IMR-90 (cell line): ENCODE data around the gene SLC22A2. TPM values are rescaled to one million over a fixed set of nuclear protein-coding genes. Genes with fewer than 3 reads are reported as not detected.

Experiments used
- ATAC-seq: fragments of 200-7000 bp; cut with Tn5 transposase; 2 replicates; pipeline ENCODE4 v1.9.1; 2020; ENCODE audit warnings: low read depth, mild to moderate bottlenecking, moderate library complexity
- BruUV-seq: library from RNA; stranded (reverse); fragments of 400-500 nt; replicated peaks from 2 replicates; lab custom pipeline; 2021; lab: Mats Ljungman, UMichigan
- CTCF ChIA-PET: fragments of 300-600 bp; formaldehyde crosslinking; extraction: SDS; loops from one replicate; lab custom pipeline; 2021; ENCODE audit warnings: antibody characterized with exemption; lab: Yijun Ruan, JAX
- POLR2A ChIA-PET: fragments of 300-600 bp; sonication (Branson Sonifier 250); formaldehyde crosslinking; loops from one replicate; lab custom pipeline; 2022; ENCODE audit warnings: antibody characterized with exemption; ENCODE audit not compliant: unreplicated experiment; lab: Charles Lee
- DNase-seq: peaks from one replicate; pipeline ENCODE4 v3.0.0; 2013
- H2AFZ ChIP-seq: replicated peaks from 2 replicates; pipeline ENCODE3; 2013; ENCODE audit warnings: low read length, mild to moderate bottlenecking; ENCODE audit not compliant: poor library complexity
- H2AK5ac ChIP-seq: 2 replicates; pipeline ENCODE4 v1.6.1; 2013; ENCODE audit warnings: low read depth, low read length, inconsistent platforms
- H2AK9ac ChIP-seq: replicated peaks from 2 replicates; pipeline ENCODE3; 2013; ENCODE audit warnings: mild to moderate bottlenecking, low read depth, low read length, moderate library complexity; ENCODE audit not compliant: poor library complexity
- H2BK120ac ChIP-seq: 2 replicates; pipeline ENCODE4 v1.6.1; 2013; ENCODE audit warnings: low read depth, low read length, inconsistent platforms
- H2BK15ac ChIP-seq: 3 replicates; pipeline ENCODE4 v1.6.1; 2013; ENCODE audit warnings: low read depth, low read length, inconsistent platforms
- H2BK20ac ChIP-seq: 2 replicates; pipeline ENCODE4 v1.6.1; 2013; ENCODE audit warnings: low read depth, mild to moderate bottlenecking, inconsistent platforms, low read length, moderate library complexity
- H2BK5ac ChIP-seq: 2 replicates; pipeline ENCODE4 v1.6.1; 2013; ENCODE audit warnings: mild to moderate bottlenecking, low read depth, low read length, inconsistent platforms; ENCODE audit not compliant: poor library complexity, severe bottlenecking
- H3K14ac ChIP-seq: replicated peaks from 2 replicates; pipeline ENCODE4 v1.6.1; 2013; ENCODE audit warnings: low read depth, low read length, inconsistent platforms
- H3K18ac ChIP-seq: 2 replicates; pipeline ENCODE4 v1.6.1; 2013; ENCODE audit warnings: low read depth, low read length, control low read depth
- H3K23ac ChIP-seq: 2 replicates; pipeline ENCODE4 v1.6.1; 2013; ENCODE audit warnings: low read depth, low read length, inconsistent platforms
- H3K27ac ChIP-seq: 2 replicates; pipeline ENCODE4 v1.5.1; 2013; ENCODE audit warnings: mild to moderate bottlenecking, control low read depth, low read length; ENCODE audit not compliant: insufficient read depth
- H3K27me3 ChIP-seq: 2 replicates; pipeline ENCODE4 v1.6.1; 2013; ENCODE audit warnings: low read length; ENCODE audit not compliant: control insufficient read depth, insufficient read depth
- H3K36me3 ChIP-seq: 2 replicates; pipeline ENCODE4 v1.6.1; 2013; ENCODE audit warnings: low read length, mixed read lengths; ENCODE audit not compliant: control insufficient read depth, insufficient read depth
- H3K4ac ChIP-seq: 2 replicates; pipeline ENCODE4 v1.6.1; 2013; ENCODE audit warnings: low read depth, low read length, inconsistent platforms
- H3K4me1 ChIP-seq: 2 replicates; pipeline ENCODE4 v1.6.1; 2013; ENCODE audit warnings: low read length, mixed read lengths; ENCODE audit not compliant: control insufficient read depth, insufficient read depth
- H3K4me2 ChIP-seq: 2 replicates; pipeline ENCODE4 v1.6.1; 2013; ENCODE audit warnings: low read depth, mild to moderate bottlenecking, control low read depth, low read length, moderate library complexity
- H3K4me3 ChIP-seq: 2 replicates; pipeline ENCODE4 v1.5.1; 2013; ENCODE audit warnings: low read depth, mild to moderate bottlenecking, control low read depth, low read length, moderate library complexity; ENCODE audit not compliant: insufficient read depth
- H3K56ac ChIP-seq: 2 replicates; pipeline ENCODE4 v1.6.1; 2013; ENCODE audit warnings: low read length, inconsistent platforms; ENCODE audit not compliant: insufficient read depth; ENCODE audit errors: extremely low read depth
- H3K79me1 ChIP-seq, 2 experiments: 2 replicates each; pipeline ENCODE4 v1.6.1; 2013; ENCODE audit warnings: low read length in 2 of 2, inconsistent platforms in 1 of 2, low read depth in 1 of 2
- H3K9ac ChIP-seq: 2 replicates; pipeline ENCODE4 v1.6.1; 2013; ENCODE audit warnings: low read depth, low read length, control low read depth
- H3K9me1 ChIP-seq: 2 replicates; pipeline ENCODE4 v1.6.1; 2013; ENCODE audit warnings: low read length, inconsistent platforms; ENCODE audit not compliant: insufficient read depth
- H3K9me3 ChIP-seq: 2 replicates; pipeline ENCODE4 v1.6.1; 2013; ENCODE audit warnings: low read length; ENCODE audit not compliant: control insufficient read depth, insufficient read depth
- H4K20me1 ChIP-seq: 2 replicates; pipeline ENCODE4 v1.6.1; 2013; ENCODE audit warnings: low read length, inconsistent platforms; ENCODE audit not compliant: insufficient read depth
- H4K5ac ChIP-seq: 2 replicates; pipeline ENCODE4 v1.6.1; 2013; ENCODE audit warnings: mild to moderate bottlenecking, low read depth, low read length, control low read depth
- H4K8ac ChIP-seq, 2 experiments: 2 replicates each; pipeline ENCODE4 v1.6.1; 2013; ENCODE audit warnings: low read depth in 2 of 2, low read length in 2 of 2, control low read depth in 1 of 2, inconsistent platforms in 1 of 2
- H4K91ac ChIP-seq: 2 replicates; pipeline ENCODE4 v1.6.1; 2013; ENCODE audit warnings: low read depth, low read length, inconsistent platforms; ENCODE audit not compliant: insufficient read depth
- BHLHE40 ChIP-seq: fragments of 150-350 bp; IDR thresholded peaks from 2 replicates; pipeline ENCODE4 v1.6.1; 2016; ENCODE audit warnings: mild to moderate bottlenecking, low read depth, low read length
- CEBPB ChIP-seq: IDR thresholded peaks from 2 replicates; pipeline ENCODE4 v1.6.1; 2012; ENCODE audit warnings: low read depth, low read length, improper control_type of control experiment
- CHD1 ChIP-seq: IDR thresholded peaks from 2 replicates; pipeline ENCODE4 v1.6.1; 2012; ENCODE audit warnings: low read depth, low read length, improper control_type of control experiment
- CTCF ChIP-seq: conservative IDR thresholded peaks from 2 replicates; pipeline ENCODE4 v1.5.1; 2012; ENCODE audit warnings: mild to moderate bottlenecking, low read depth, low read length, improper control_type of control experiment
- ELK1 ChIP-seq: fragments of 150-350 bp; IDR thresholded peaks from 2 replicates; pipeline ENCODE4 v1.6.1; 2016; ENCODE audit warnings: low read depth, mild to moderate bottlenecking, low read length, moderate library complexity, borderline replicate concordance
- FOS ChIP-seq: fragments of 150-350 bp; IDR thresholded peaks from 2 replicates; pipeline ENCODE4 v1.6.1; 2016; ENCODE audit warnings: low read depth, low read length
- MAFK ChIP-seq: IDR thresholded peaks from 2 replicates; pipeline ENCODE4 v1.6.1; 2012; ENCODE audit warnings: low read depth, low read length, improper control_type of control experiment
- MAZ ChIP-seq: IDR thresholded peaks from 2 replicates; pipeline ENCODE4 v1.6.1; 2012; ENCODE audit warnings: low read depth, mild to moderate bottlenecking, low read length, improper control_type of control experiment, moderate library complexity, borderline replicate concordance
- MXI1 ChIP-seq: IDR thresholded peaks from 2 replicates; pipeline ENCODE4 v1.6.1; 2012; ENCODE audit warnings: low read depth, mild to moderate bottlenecking, low read length, moderate library complexity, borderline replicate concordance
- NFE2L2 ChIP-seq: fragments of 150-350 bp; IDR thresholded peaks from 2 replicates; pipeline ENCODE4 v1.6.1; 2016; ENCODE audit warnings: low read depth, mild to moderate bottlenecking, low read length
- POLR2A ChIP-seq: IDR thresholded peaks from 2 replicates; pipeline ENCODE4 v1.6.1; 2012; ENCODE audit warnings: mild to moderate bottlenecking, low read depth, low read length
- RAD21 ChIP-seq: IDR thresholded peaks from 2 replicates; pipeline ENCODE4 v1.6.1; 2012; ENCODE audit warnings: low read length, improper control_type of control experiment
- RCOR1 ChIP-seq: IDR thresholded peaks from 2 replicates; pipeline ENCODE4 v1.6.1; 2012; ENCODE audit warnings: mild to moderate bottlenecking, low read length, improper control_type of control experiment; ENCODE audit not compliant: insufficient replicate concordance
- RFX5 ChIP-seq: IDR thresholded peaks from 2 replicates; pipeline ENCODE4 v1.8.0; 2012; ENCODE audit warnings: low read depth, mild to moderate bottlenecking, low read length, moderate library complexity
- SMC3 ChIP-seq: fragments of 150-350 bp; IDR thresholded peaks from 2 replicates; pipeline ENCODE4 v1.6.1; 2016; ENCODE audit warnings: low read depth, mild to moderate bottlenecking, antibody characterized with exemption, low read length, moderate library complexity
- USF2 ChIP-seq: fragments of 150-350 bp; IDR thresholded peaks from 2 replicates; pipeline ENCODE4 v1.6.1; 2017; ENCODE audit warnings: mild to moderate bottlenecking, antibody characterized with exemption, low read length, low read depth
- WGBS, 2 experiments: methylation state at CpG; one replicate each; pipeline versions ENCODE4 v1.1.5 to v1.1.7; 2013; ENCODE audit warnings: missing lambda C conversion rate in 2 of 2; ENCODE audit not compliant: insufficient read length in 1 of 2; ENCODE audit errors: extremely low coverage in 2 of 2; 5-methylcytosine and 5-hydroxymethylcytosine counted together
- dilution Hi-C: fragments of 300-500 bp; cut with HindIII; formaldehyde crosslinking; loops from one replicate; pipeline ENCODE4 v1.14.3; 2018; ENCODE audit warnings: low sequenced_read_pairs; ENCODE audit not compliant: unreplicated experiment
- in situ Hi-C: fragments of 300-500 bp; cut with MboI; formaldehyde crosslinking; loops from 3 replicates; pipeline ENCODE4 v1.14.3; 2019; ENCODE audit warnings: low sequenced_read_pairs, inconsistent platforms, mixed read lengths
- intact Hi-C: fragments of 100-400 bp; cut with micrococcal nuclease; formaldehyde crosslinking; loops from 2 replicates; pipeline ENCODE4 v1.10.0; 2022
- polyA plus RNA-seq, 3 experiments: library from polyadenylated mRNA; depleted of rRNA; stranded (reverse); fragments of >200 nt; gene quantifications; 2 replicates each; pipeline ENCODE4 v1.2.3, GENCODE V29; 2012; ENCODE audit warnings: low replicate concordance in 1 of 3
- total RNA-seq: library from RNA; depleted of rRNA; stranded (reverse); fragments of >200 nt; gene quantifications from 2 replicates; pipeline ENCODE4 v1.2.3, GENCODE V29; 2012

Gene SLC22A2
- total and polyA plus RNA-seq, 2 of the 4 experiments (the other 2 are of a cell fraction), result not detected

- 80% methylated on average over 3 of the region's 5 CpGs; no CpG with 5 or more reads in 1 of the 2 experiments for WGBS, 2 experiments
- H3K9me3 ChIP-seq, result no peaks in the 10 kb centered on the region
- H3K18ac ChIP-seq, result no peak overlapping the region
- dilution Hi-C loops (no loop called here), intact Hi-C loops (no loop called here), in situ Hi-C loops (no loop called here)
- no peaks in the 10 kb centered on the region for H3K36me3 ChIP-seq
- H2BK15ac ChIP-seq, result no peak overlapping the region
- no peak overlapping the region for H2AK9ac ChIP-seq
- no peak overlapping the region for H3K56ac ChIP-seq
- no peak overlapping the region for H2BK5ac ChIP-seq
- H3K9me1 ChIP-seq, result no peaks in the 10 kb centered on the region
- H3K4me1 ChIP-seq, result no peaks in the 10 kb centered on the region
- TF ChIP-seq RFX5 (no peak), MAFK (no peak), BHLHE40 (no peak), CTCF (no peak), ELK1 (no peak), RAD21 (no peak), MXI1 (no peak), FOS (no peak), CEBPB (no peak), MAZ (no peak), SMC3 (no peak), USF2 (no peak), RCOR1 (no peak), POLR2A (no peak), NFE2L2 (no peak), CHD1 (no peak)
- H2BK120ac ChIP-seq, result no peak overlapping the region
- DNase-seq (no peak), ATAC-seq (no peak)
- H2AFZ ChIP-seq, result no peak overlapping the region
- H3K9ac ChIP-seq, result no peak overlapping the region
- H4K8ac ChIP-seq, result no peak overlapping the region
- no peak overlapping the region for H3K4me2 ChIP-seq
- no peaks in the 10 kb centered on the region for H3K27me3 ChIP-seq
- POLR2A ChIA-PET, result no interaction called here
- H4K20me1 ChIP-seq, result no peaks in the 10 kb centered on the region
- no peak overlapping the region for H3K4me3 ChIP-seq
- H2AK5ac ChIP-seq, result no peak overlapping the region
- no peak overlapping the region for H3K27ac ChIP-seq
- H3K4ac ChIP-seq, result no peak overlapping the region
- no TSS peak for BruUV-seq
- no peak overlapping the region for H4K5ac ChIP-seq
- H4K91ac ChIP-seq, result no peak overlapping the region
- no peaks in the 10 kb centered on the region for H3K79me1 ChIP-seq
- no peak overlapping the region for H2BK20ac ChIP-seq
- no peak overlapping the region for H3K23ac ChIP-seq
- CTCF ChIA-PET, result no interaction called here
- H3K14ac ChIP-seq, result no peak overlapping the region
These were observed 85.9 kb downstream of the SLC22A2 start for GRCh38 chr6:160172704-160173103.
